Mucosa of rectum (tissue), 2 donors: ENCODE results near the gene CRK.
A peak's percentile ranks its signal among the peaks of the same experiment; 100 is the strongest.
"Not testable (repeated sequence)": the region's sequence is repeated elsewhere in the genome, so short reads cannot be mapped to it uniquely, and the experiment has no call there.

ENCODE experiments used
- H3K27ac ChIP-seq, 2 donors: one replicate each; pipeline ENCODE4 v1.7.0; 2013; ENCODE audit warnings: inconsistent platforms in 2 of 2, low read depth in 2 of 2, low read length in 2 of 2
- H3K27me3 ChIP-seq, 2 donors: one replicate each; pipeline ENCODE4 v1.7.0; 2013; ENCODE audit warnings: low read length in 2 of 2; ENCODE audit not compliant: control insufficient read depth in 2 of 2, insufficient read depth in 2 of 2
- H3K36me3 ChIP-seq, 2 donors: one replicate each; pipeline ENCODE4 v1.7.0; 2013; ENCODE audit warnings: low read length in 2 of 2; ENCODE audit not compliant: control insufficient read depth in 2 of 2, insufficient read depth in 2 of 2
- H3K4me1 ChIP-seq, 2 donors: one replicate each; pipeline ENCODE4 v1.7.0; 2013; ENCODE audit warnings: low read length in 2 of 2, mild to moderate bottlenecking in 1 of 2; ENCODE audit not compliant: control insufficient read depth in 2 of 2, insufficient read depth in 2 of 2
- H3K4me3 ChIP-seq, 2 donors: one replicate each; pipeline ENCODE4 v1.7.0; 2013; ENCODE audit warnings: low read length in 2 of 2
- H3K9ac ChIP-seq, 2 donors: one replicate each; pipeline ENCODE4 v1.7.0; 2013; ENCODE audit warnings: low read length in 2 of 2, low read depth in 1 of 2, mild to moderate bottlenecking in 1 of 2
- H3K9me3 ChIP-seq, 2 donors: one replicate each; pipeline ENCODE4 v1.7.0; 2013; ENCODE audit warnings: low read length in 2 of 2; ENCODE audit not compliant: control insufficient read depth in 2 of 2
- donor health status: healthy.
- donor health status: Normal muscosa, but diverticular disease.

Gene CRK

GRCh38 chr17:1413281-1413791, 42.7 kb downstream of the CRK start:
- Histone ChIP-seq H3K4me3 (no peak overlapping the region), H3K27me3 (no peaks in the 10 kb centered on the region), H3K4me1 (peaks cover 0 to 4% of the 10 kb centered on the region in 2 donors), H3K9me3 (no peaks in the 10 kb centered on the region), H3K27ac (no peak overlapping the region), H3K36me3 (peaks cover 0 to 3% of the 10 kb centered on the region in 2 donors), H3K9ac (no peak overlapping the region)

GRCh38 chr17:1412185-1413110, 43.6 kb downstream of the CRK start:
- Histone ChIP-seq H3K27me3 (no peaks in the 10 kb centered on the region), H3K9ac (no peak overlapping the region), H3K36me3 (no peaks in the 10 kb centered on the region), H3K4me3 (no peak overlapping the region), H3K4me1 (peaks cover 0 to 4% of the 10 kb centered on the region in 2 donors), H3K27ac (no peak overlapping the region), H3K9me3 (no peaks in the 10 kb centered on the region)

- H3K27me3 ChIP-seq, result no peaks in the 10 kb centered on the region
- no peaks in the 10 kb centered on the region for H3K9me3 ChIP-seq
- no peaks in the 10 kb centered on the region for H3K36me3 ChIP-seq
- no peak overlapping the region for H3K4me3 ChIP-seq
- H3K9ac ChIP-seq, result no peak overlapping the region
- peaks cover 8 to 15% of the 10 kb centered on the region in 2 donors for H3K4me1 ChIP-seq
- no peak overlapping the region for H3K27ac ChIP-seq
Observed at GRCh38 chr17:1402262-1402586, 53.8 kb downstream of the CRK start.

- peak within 1 kb of the TSS; percentile 82 to 94 for H3K9ac ChIP-seq
- peak within 1 kb of the TSS; percentile 95 to 97 for H3K4me3 ChIP-seq
- H3K4me1 ChIP-seq, result peaks cover 10 to 23% of the 10 kb centered on the region in 2 donors
- H3K27me3 ChIP-seq, result no peaks in the 10 kb centered on the region
- H3K27ac ChIP-seq, result peak within 1 kb of the TSS; percentile 96 to 98
- H3K36me3 ChIP-seq, result no peaks in the 10 kb centered on the region
- no peaks in the 10 kb centered on the region for H3K9me3 ChIP-seq
Observed at GRCh38 chr17:1399679-1400512, 56.1 kb downstream of the CRK start, which contains the start of gene YWHAE. Gene YWHAE (minus strand): TSS chr17:1400222. CDS start chr17:1400110, 112 bp downstream.

- Histone ChIP-seq H3K4me1 (peaks cover 10 to 28% of the 10 kb centered on the region in 2 donors), H3K4me3 (peak overlapping the region; percentile 95 to 97), H3K27ac (peak overlapping the region; percentile 96 to 98), H3K36me3 (no peaks in the 10 kb centered on the region), H3K9me3 (no peaks in the 10 kb centered on the region), H3K9ac (peak overlapping the region; percentile 82 to 94), H3K27me3 (no peaks in the 10 kb centered on the region)
Observed at GRCh38 chr17:1398931-1399678, 56.9 kb downstream of the CRK start.

GRCh38 chr17:1398028-1398427, 58.0 kb downstream of the CRK start:
- Histone ChIP-seq H3K4me1 (peaks cover 10 to 39% of the 10 kb centered on the region in 2 donors), H3K9me3 (no peaks in the 10 kb centered on the region), H3K9ac (peak overlapping the region; percentile 82 to 94), H3K27ac (peak overlapping the region; percentile 96 to 98), H3K36me3 (no peaks in the 10 kb centered on the region), H3K27me3 (no peaks in the 10 kb centered on the region), H3K4me3 (peak overlapping the region; percentile 95 to 97)

- H3K4me1 ChIP-seq, result peaks cover 17 to 55% of the 10 kb centered on the region in 2 donors
- H3K36me3 ChIP-seq, H3K4me3 ChIP-seq, H3K27me3 ChIP-seq, H3K9me3 ChIP-seq, H3K9ac ChIP-seq, H3K27ac ChIP-seq: not testable (repeated sequence)
Observed at GRCh38 chr17:1395876-1396665, 60.0 kb downstream of the CRK start.

- no peaks in the 10 kb centered on the region for H3K9me3 ChIP-seq
- H3K36me3 ChIP-seq, result no peaks in the 10 kb centered on the region
- H3K4me1 ChIP-seq, result peaks cover 17 to 52% of the 10 kb centered on the region in 2 donors
- H3K9ac ChIP-seq, result no peak overlapping the region
- H3K27ac ChIP-seq, result peak overlapping the region in 1 of 2 donors; percentile 16
- no peak overlapping the region for H3K4me3 ChIP-seq
- H3K27me3 ChIP-seq, result no peaks in the 10 kb centered on the region
Observed at GRCh38 chr17:1391577-1391976, 64.5 kb downstream of the CRK start.
